ENCODE results near the gene HOXD9.

HOXD9 gene

DNA sequence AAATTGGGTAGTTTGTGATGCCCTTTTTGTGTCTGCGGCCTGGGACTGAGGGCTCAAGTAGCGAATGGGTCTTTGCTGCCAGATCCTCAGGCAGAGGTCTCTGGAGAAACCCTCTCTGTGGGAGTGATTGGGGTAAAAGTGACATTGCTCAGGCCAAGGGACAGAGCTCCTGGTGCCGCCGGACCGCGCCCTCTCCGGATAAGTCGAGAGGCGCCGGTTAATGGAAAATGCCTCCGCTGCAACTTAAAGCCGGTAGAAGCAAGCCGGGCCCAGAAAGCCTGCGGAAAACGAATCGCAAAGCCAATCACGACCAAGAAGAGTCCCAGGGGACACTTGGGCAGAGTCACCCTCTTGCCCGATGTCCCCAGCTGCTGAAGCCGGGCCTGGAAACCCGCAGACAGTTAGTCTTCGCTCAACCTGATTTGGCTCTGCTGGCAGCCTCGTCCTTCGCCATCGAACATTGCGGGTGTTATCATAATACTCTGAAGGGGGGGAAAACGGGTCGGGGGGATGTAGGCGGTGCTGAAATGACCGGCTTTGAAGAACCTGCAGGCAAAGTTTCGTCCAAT, 23.3 kb upstream of the HOXD9 start:
- DNase-seq = no peak

DNA sequence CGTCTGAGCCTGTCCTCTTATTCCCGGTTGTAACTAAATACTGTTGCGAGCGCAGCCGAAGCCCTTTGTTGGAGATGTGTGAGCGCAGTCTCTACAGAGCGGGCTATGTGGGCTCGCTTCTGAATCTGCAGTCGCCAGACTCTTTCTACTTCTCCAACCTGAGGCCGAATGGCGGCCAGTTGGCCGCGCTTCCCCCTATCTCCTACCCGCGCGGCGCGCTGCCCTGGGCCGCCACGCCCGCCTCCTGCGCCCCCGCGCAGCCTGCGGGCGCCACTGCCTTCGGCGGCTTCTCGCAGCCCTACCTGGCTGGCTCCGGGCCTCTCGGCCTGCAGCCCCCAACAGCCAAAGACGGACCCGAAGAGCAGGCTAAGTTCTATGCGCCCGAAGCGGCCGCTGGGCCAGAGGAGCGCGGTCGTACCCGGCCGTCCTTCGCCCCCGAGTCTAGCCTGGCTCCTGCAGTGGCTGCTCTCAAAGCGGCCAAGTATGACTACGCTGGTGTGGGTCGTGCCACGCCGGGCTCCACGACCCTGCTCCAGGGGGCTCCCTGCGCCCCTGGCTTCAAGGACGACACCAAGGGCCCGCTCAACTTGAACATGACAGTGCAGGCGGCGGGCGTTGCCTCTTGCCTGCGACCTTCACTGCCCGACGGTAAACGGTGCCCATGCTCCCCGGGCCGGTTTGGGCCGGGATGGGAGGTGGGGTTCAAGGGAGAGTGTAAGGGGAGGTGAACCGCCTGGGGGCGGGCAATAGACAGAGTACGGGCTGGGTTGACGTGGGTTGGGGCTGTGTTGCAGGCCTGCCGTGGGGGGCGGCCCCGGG, 22.6 kb upstream of the HOXD9 start, which contains the start of gene HOXD12:
TSS of gene HOXD12 (plus strand) at position 68 of the 819 bp plus-strand sequence. CDS start at position 75, 7 bp downstream.
- DNase-seq = no peak

DNA sequence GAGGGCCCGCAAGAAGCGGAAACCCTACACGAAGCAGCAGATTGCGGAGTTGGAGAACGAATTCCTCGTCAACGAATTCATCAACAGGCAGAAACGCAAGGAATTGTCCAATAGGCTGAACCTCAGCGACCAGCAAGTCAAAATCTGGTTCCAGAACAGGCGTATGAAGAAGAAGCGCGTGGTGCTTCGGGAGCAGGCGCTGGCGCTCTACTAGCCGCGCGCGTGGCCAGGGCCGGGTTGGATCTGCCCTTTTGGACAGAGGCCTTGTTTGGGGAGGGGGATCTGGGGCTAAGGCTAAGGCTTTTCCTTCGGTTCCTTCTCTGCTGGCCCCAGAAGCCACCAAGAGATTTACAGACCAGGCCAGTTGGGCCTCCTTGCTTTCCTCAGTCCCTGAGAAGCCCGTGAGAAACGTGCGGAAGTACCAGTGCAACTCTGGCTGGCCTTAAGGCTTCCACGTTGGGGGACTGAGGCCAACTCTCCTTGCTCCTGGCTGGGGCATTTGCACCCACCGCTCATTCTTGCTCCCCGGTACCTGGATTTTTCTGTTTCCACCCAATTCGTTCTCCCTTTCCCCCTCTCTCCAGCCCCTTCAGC, 21.9 kb upstream of the HOXD9 start:
- DNase-seq = no peak

DNA sequence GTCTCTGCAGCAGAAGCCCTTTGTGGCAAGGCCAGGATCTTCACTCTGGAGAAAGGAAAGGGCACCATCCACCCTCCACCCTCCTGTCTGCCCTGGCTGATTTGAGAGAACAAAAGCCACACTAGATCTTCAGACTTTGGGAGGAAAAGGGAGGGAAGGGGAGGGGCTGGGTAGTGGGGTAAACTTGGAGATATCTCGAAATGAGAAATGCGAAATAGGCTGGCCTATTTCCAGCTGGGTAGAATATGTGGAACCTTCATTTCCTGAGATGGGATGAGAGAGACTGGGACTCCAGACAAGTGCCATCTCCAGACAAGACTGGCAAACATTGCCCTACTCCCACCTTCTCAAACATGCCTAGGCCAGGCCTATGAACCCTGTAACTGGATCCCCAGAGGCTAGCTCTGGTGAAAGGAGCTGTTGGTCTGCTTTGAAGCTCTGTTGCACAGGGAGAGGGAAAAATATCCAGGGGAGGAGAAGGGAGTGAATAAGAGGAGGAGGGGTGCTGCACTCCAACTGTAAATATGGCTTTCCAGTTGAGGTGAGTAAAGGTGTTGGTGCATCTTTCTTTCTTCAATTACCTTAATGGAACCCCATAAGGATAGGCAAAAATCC, 21.2 kb upstream of the HOXD9 start:
- no peak for DNase-seq

DNA sequence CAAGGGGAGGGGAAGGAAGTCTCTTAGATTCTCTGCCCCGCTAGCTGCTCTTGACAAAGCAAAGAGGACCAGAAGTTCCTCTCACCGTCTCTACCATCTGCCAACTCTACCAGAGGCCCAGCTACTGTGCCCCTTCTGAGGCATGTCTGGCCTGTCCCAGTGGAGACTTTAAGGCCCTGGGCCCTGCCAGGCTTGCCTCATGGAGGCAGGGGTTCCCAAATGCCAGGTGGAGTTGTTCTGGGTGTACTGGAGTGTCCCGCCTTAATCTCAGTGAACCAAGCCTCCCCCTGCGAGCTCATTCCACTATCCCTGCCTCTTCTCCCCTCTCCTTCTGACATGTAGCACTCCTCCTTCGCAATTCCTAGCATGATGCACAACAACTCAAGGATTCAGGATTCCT, 20.7 kb upstream of the HOXD9 start:
- no peak for DNase-seq

DNA sequence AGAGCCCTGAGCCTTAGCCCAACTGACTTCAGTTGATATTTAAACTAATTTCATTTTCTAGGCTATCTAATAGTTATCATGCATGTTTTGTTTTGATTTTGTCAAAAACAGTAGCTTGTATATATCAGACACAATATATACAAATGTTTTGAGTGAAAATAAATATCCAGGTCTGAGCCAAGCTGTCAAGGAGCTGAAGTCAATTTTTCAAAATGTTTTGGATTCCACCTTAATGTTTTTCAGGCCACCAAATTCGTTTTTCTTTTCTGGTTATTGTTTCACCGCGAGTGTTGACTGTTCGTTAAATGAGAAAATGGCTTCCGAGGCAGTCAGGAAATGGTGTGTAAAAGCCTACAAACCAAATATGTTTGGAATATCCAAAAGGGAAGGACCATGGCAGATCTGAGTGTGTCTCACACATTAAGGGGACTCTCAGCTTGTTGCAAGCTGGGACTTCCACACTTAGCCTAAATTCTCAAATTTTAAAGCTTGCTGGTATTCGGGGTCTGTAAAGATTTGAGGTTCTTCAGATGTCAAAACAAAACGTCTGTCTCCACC, 20.1 kb upstream of the HOXD9 start:
- DNase-seq = no peak

DNA sequence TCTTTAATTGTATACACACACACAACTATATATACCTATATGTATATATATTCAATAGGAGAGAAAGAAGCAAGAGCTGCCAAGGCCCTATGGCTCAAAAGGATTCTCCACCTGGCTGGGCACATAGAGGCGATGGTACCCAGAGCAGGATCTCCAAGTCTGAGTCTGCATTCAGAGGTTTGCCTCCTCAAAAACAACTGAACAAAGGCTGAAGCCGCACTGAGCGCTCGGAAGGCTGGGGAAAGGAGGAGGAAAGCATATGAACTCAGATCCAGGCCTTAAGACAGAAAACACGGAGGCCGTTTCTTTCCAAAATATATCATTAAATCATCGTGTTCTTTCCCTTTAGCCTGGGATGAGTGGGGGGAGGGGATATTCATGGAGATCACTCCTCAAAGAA, 19.3 kb upstream of the HOXD9 start:
- no peak for DNase-seq

DNA sequence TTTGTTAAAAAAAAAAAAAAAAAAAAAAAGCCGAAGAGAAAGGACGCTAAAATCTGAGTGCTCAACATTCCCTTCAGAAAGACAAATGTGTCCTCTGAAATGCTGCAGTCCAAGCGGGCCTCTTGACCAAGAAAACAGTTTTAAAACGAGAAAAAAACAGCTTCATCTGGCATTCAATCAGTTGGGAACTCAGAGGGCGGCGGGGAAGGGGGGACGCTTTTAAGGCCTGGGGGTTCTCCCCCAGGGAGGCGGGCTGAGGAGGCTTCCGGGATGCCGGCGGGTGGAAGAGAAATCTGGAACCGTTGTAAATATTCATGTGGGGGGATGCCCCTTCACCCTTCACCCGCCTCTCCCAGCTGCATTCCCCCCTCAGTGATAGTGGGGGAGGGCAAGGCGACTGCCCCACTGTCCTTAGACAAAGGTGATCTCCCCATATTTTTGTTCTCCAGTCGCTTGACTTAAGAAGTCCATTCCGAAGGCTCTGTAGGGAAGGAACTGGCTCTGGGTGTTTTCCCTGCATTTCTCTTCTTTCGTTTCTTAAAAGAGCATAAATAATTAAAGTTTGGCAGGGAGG, 18.7 kb upstream of the HOXD9 start:
- DNase-seq = no peak

DNA sequence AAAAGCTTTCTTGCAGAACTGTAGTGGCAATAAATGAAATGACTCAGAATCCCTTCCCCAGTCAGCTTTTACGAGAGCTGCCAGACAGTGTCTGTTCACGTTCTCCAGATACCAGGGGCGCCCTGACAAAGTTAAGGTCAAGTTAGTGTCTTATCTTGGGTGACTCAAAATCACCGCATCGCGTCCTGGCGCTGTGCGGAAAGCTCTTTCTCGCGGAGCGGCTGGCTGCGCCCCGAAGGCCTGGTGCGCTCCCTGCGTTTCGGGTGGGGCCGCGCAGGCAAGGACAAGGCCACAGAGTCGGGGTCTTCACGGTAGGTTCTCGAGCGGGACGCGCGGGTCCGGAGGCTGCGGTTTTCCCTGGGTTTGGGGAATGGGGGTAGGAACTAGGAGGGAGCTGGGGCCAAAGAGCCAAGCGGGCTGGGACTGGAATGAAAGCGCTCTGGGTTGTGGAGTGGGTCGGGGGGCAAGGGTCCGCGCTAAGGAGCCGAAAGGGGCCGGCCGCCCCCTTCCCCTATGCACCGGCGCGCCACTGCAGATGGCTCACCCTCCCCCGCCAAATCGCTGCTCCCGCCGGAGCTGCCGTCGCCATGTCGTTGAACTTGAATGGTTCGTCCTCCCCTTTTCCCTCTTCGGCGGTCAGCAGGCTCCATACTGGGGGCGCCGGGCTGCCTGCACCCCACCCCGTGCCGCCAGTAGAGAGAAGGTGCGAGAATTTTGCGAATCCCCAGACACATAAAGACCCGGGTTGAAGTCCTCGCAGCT, 18.0 kb upstream of the HOXD9 start:
- no peak for DNase-seq

DNA sequence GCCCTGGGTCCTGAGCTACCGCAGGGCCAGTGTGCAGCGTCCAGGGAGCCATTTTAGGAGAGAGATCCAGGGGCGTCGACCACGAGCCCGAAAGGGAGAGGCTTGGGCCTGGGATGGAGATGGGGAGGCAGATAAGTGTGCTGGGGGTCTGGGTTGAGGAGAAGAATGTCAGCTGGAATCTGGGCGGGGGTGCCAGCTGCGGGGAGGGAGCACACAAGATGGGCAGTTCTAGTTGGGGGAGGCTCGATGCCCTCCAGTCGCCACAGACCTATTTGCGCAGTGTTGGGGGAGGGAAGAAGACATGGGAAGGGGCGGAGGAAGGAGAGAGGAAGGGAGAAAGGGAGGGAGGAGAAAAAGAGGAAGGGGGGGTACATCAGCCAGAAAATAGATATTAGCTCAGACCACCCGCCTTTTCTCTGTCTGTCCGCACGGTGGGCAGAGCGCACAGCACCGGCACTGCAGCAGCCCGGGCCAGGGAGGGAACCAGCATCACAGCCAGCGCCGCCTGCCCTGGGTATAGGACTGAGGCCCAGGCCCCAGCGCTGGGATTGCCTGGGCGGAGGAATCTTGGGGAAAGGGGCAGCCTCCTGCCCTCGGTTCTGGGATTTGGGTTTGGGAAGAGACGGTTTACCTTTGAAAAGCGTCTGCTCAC, 17.3 kb upstream of the HOXD9 start:
- DNase-seq = no peak

DNA sequence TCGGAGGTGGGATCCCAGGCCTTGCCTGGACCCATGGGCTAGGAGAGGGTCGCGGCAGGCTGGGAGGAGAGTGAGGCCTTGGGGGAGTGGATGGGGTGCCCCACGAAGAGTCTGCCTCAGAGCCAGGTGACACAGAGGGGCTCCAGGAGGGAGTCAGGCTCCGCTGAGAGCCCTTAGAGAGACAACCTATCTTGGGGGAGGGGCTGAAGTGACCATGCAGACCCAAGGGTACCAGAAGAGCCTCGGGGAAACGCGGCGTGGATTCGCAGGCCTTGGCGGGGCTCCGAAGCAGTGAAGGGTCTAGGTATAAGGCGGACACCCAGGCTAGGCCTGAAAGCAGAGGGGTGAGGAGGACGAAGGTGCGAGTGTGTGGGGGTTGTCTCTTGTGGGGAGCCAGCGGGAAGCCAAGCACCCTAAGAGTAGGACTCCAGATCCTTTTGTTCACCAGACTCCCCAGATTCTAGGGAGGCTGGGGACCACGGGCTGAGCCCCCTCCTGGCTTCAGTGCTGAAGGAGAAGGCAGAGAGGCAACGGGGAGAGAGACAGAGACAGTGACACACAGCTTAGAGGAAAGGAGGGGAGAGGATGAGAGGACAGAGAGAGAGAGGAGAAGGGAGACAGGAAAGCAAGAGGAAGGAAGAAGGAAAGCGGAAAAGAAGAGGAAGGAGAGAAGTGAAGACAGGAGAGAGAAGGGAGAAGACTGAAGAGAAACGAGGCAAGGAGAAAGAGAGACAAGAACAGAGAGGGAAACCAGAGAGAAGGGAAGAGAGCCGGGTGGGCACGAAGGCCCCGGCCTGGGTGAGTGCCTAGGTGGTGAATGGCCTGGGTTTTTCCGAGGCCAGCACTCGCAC, 16.6 kb upstream of the HOXD9 start:
- DNase-seq = no peak

DNA sequence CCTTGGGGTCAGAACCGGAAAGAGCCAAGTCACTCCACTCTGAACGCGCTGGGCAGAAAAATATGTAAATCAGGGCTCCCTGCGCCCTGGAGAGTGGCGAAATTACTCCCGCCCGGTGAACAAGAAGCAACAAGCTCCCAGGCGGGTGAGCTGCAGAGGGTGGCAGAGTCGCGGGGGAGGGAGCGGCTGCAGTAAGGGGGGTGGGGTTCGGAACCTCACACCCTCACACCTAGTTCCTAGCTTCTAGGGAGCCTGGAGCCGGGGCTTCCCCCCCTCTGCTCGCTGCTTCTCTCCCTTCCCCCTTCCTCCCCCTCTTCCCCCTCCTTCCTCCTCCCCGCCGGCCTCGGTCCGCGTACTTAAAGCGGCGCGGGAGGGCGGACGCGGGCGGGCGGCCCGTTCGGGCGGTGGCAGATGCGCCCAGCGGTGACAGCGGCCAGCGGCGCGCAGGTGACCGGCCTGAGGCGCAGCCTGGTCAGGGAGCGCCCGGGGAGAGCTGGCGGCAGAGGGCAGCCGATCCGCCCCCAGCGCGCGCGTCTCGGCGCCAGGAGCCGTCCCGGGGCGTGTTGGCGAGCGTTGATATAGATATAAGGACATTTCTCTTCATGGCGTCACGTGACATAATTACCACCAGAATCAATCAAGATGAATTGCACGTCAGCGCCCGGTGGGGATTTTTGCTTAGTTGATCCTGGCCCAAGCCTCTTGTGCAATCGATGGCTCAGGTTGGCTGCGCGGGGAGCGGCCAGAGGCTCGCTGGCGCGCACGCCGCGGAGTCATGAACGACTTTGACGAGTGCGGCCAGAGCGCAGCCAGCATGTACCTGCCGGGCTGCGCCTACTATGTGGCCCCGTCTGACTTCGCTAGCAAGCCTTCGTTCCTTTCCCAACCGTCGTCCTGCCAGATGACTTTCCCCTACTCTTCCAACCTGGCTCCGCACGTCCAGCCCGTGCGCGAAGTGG, 15.7 kb upstream of the HOXD9 start, which contains the start of gene HOXD11:
TSS of gene HOXD11 (plus strand) at position 700 of the 959 bp plus-strand sequence. CDS start at position 776, 76 bp downstream.
- DNase-seq = peak; percentile 41

DNA sequence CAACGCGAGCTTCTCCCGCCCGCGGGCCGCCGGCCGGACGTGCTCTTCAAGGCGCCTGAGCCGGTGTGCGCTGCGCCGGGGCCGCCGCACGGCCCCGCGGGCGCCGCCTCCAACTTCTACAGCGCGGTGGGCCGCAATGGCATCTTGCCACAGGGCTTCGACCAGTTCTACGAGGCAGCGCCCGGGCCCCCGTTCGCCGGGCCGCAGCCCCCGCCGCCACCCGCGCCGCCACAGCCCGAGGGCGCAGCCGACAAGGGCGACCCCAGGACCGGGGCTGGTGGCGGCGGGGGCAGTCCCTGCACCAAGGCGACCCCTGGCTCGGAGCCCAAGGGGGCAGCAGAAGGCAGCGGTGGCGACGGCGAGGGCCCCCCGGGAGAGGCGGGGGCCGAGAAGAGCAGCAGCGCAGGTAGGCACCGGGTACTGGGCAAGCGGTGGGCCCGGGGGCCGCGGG, 14.8 kb upstream of the HOXD9 start:
- DNase-seq = no peak

DNA sequence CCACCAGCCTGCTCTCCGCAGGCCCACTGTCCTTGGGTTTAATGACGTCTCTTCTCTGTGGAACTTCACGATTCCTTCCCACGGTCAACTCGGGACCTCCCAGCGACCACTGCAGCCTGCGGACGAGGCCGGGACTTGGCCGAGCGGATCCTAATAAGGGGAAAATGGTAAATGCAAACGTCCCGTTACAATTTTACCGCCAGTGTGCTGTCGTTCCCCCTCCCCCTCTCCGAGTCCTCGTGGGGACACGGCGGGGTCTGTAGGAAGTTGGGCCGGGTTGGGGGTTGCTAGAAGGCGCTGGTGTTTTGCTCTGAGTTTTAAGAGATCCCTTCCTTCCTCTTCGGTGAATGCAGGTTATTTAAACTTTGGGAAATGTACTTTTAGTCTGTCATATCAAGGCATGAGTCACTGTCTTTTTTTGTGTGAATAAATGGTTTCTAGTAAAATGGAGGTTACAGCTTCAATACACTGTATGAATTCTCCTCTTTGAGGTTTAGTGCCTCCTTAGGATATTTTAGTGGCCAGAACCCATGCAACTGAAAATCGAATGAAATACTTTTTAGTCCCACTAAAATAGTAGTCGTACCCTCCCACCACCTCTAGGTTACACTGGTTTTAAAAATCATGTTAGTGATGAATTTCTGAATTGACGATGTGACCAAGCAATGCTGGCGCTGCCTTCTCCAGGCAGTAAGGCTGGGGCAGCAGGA, 13.2 kb upstream of the HOXD9 start:
- DNase-seq = no peak

DNA sequence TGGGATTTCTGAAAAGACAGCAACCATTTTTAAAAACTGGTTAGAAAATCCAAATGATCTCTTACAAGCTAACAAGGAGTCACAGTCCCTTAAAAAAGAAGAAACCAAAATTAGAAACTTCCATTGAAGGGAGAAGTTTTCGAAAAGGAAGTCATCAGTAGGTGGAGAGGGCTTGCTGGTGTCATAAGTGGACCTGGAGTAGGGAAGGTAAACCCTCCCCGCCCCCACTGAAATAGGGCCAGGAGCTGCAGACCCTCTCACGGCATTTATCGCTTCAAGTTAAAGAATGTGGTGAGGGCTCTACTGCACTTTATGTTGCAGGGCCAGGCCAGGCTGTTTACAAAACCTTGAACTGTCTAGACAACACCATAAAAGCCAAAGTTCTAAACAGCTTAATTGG, 12.6 kb upstream of the HOXD9 start:
- DNase-seq = no peak

DNA sequence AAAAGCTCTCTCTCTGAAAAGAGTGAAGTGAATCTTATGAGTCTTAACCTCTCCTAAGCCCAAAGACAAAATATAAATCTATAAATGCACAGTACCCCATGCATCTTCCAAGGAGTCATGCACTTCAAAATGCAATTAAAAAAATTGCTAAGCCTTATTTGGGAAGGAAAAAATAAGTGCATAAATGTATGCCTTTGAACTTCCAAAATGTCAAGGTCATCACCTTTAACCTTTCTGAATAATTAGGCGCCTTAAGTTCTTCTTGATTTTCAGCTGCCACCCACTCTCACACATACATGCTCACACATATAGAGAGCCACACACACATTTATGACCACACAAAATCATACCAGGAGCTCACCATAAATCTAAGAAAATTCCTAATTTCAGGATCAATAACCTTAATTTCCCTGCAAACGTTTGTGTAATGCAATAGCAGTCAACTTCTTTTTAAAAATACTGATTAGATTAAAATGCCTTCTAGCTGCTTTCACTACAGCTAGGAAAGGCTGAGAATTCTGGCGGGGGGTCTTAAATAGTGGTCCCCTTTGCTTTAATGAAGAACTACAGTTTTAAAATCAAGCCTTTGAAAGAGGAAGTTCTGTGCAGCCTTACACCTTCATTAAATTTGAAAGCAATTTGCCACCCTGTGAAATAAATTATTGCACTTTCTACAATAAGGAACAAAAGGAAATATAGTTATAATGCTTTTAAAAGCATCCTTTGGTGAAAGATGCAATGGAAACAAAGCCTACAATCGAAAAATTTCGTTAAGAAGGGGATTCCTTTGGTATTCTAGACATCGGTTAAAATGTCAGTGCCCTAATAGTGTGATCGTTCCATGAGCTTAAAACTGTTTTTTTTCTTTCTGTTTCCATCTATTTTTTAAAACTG, 11.9 kb upstream of the HOXD9 start:
- DNase-seq = no peak

DNA sequence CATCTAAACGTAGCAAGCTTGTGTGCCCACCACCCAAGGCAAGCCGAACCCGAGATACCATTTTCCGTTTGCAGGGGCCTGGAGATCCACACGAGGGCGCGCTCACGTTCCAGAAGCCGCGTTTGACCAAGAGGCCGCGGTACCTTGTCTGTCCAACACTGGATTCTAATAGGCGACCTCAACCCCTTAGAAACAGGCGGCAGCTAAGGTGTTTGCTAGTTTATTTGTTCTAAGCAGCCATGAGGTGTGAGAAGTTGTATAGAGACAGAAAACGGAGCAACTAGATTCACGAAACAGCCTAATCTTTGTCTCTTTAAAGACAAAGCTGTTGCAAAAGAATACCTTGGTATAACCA, 11.2 kb upstream of the HOXD9 start:
- DNase-seq = peak; percentile 42

Data from SHP77 treated with DMSO at 0.1 percent for 48 hours (cell line).